OCI-LY7 (cell line): ENCODE measurements around the gene DPEP2NB. TPM values are rescaled to one million over a fixed set of nuclear protein-coding genes. Genes with fewer than 3 reads are reported as not detected.

ENCODE experiments used
- BruUV-seq: library from RNA; stranded (reverse); fragments of 400-500 nt; replicated peaks from 2 replicates; lab custom pipeline; 2021; lab: Mats Ljungman, UMichigan
- CTCF ChIA-PET: fragments of 300-600 bp; sonication (Branson Sonifier 250); formaldehyde crosslinking; loops from one replicate; lab custom pipeline; 2022; ENCODE audit warnings: antibody characterized with exemption; ENCODE audit not compliant: unreplicated experiment; lab: Charles Lee
- POLR2A ChIA-PET: fragments of 300-600 bp; sonication (Branson Sonifier 250); formaldehyde crosslinking; loops from one replicate; lab custom pipeline; 2022; ENCODE audit warnings: antibody characterized with exemption; lab: Charles Lee
- DNase-seq: peaks from one replicate; pipeline ENCODE4 v3.0.0-alpha.2; 2015; ENCODE audit warnings: low spot score
- H2AFZ ChIP-seq: fragments of 200-600 bp; sonication (generic), shearing (Covaris generic); 2 replicates; pipeline ENCODE4 v1.6.1; 2014; ENCODE audit warnings: mild to moderate bottlenecking, antibody characterized with exemption, low read length, moderate library complexity
- H3K27ac ChIP-seq: fragments of 200-600 bp; sonication (generic); 2 replicates; pipeline ENCODE4 v1.5.1; 2014; ENCODE audit warnings: mixed run types, low read depth, mild to moderate bottlenecking, moderate library complexity, low read length, inconsistent platforms; ENCODE audit not compliant: poor library complexity, severe bottlenecking
- H3K36me3 ChIP-seq: fragments of 200-600 bp; sonication (generic); 2 replicates; pipeline ENCODE4 v1.6.1; 2014; ENCODE audit warnings: mild to moderate bottlenecking, antibody characterized with exemption, low read length, moderate library complexity, mixed read lengths; ENCODE audit not compliant: insufficient read depth
- H3K4me1 ChIP-seq: fragments of 200-600 bp; sonication (generic); 2 replicates; pipeline ENCODE4 v1.5.1; 2014; ENCODE audit warnings: mild to moderate bottlenecking, low read length; ENCODE audit not compliant: insufficient read depth, poor library complexity, severe bottlenecking
- H3K4me2 ChIP-seq: fragments of 200-600 bp; sonication (generic); 2 replicates; pipeline ENCODE4 v1.6.1; 2014; ENCODE audit warnings: mild to moderate bottlenecking, low read length
- H3K4me3 ChIP-seq: fragments of 200-600 bp; sonication (generic); 2 replicates; pipeline ENCODE4 v1.5.1; 2014; ENCODE audit warnings: mild to moderate bottlenecking, low read depth, low read length; ENCODE audit not compliant: poor library complexity, severe bottlenecking
- H3K79me2 ChIP-seq: fragments of 200-600 bp; sonication (generic); 2 replicates; pipeline ENCODE4 v1.6.1; 2016; ENCODE audit warnings: low read depth, mild to moderate bottlenecking, low read length, moderate library complexity, mixed read lengths; ENCODE audit not compliant: insufficient read depth
- H3K9me2 ChIP-seq: fragments of 200-600 bp; sonication (generic); 2 replicates; pipeline ENCODE4 v1.6.1; 2016; ENCODE audit warnings: mild to moderate bottlenecking, low read length, mixed read lengths; ENCODE audit not compliant: insufficient read depth
- H3K9me3 ChIP-seq: fragments of 200-600 bp; sonication (generic); 2 replicates; pipeline ENCODE4 v1.6.1; 2014; ENCODE audit warnings: mild to moderate bottlenecking, mixed run types, low read length, mixed read lengths
- H4K20me1 ChIP-seq: fragments of 200-600 bp; sonication (generic); 2 replicates; pipeline ENCODE4 v1.6.1; 2014; ENCODE audit warnings: mild to moderate bottlenecking, antibody characterized with exemption, low read length, moderate library complexity, mixed read lengths; ENCODE audit not compliant: insufficient read depth
- EZH2phosphoT487 ChIP-seq: fragments of 200-600 bp; sonication (generic); IDR thresholded peaks from 2 replicates; pipeline ENCODE4 v1.6.1; 2018; ENCODE audit warnings: low read depth, borderline replicate concordance, mild to moderate bottlenecking, mixed run types, antibody characterized with exemption, low read length, moderate library complexity, mixed read lengths
- intact Hi-C: fragments of 100-400 bp; cut with micrococcal nuclease; formaldehyde crosslinking; loops from one replicate; pipeline ENCODE4 v1.10.0; 2022; ENCODE audit not compliant: unreplicated experiment
- total RNA-seq, 2 experiments: library from RNA; depleted of rRNA in 1 of 2; stranded (reverse); fragments of >200 nt in 1 of 2; shearing (Covaris generic) in 1 of 2; gene quantifications; 2 replicates each; pipeline ENCODE4 v1.2.3, GENCODE V29; 2014 to 2022
- TF ChIP-seq, protein P1 (sequence below): fragments of 200-600 bp; sonication (generic); conservative IDR thresholded peaks from 2 replicates; pipeline ENCODE4 v1.5.1; 2014; ENCODE audit warnings: mild to moderate bottlenecking, antibody characterized with exemption, low read length, moderate library complexity, mixed read lengths

DPEP2NB gene
- total RNA-seq, 2 experiments from 2014 or later, result not detected

DNA sequence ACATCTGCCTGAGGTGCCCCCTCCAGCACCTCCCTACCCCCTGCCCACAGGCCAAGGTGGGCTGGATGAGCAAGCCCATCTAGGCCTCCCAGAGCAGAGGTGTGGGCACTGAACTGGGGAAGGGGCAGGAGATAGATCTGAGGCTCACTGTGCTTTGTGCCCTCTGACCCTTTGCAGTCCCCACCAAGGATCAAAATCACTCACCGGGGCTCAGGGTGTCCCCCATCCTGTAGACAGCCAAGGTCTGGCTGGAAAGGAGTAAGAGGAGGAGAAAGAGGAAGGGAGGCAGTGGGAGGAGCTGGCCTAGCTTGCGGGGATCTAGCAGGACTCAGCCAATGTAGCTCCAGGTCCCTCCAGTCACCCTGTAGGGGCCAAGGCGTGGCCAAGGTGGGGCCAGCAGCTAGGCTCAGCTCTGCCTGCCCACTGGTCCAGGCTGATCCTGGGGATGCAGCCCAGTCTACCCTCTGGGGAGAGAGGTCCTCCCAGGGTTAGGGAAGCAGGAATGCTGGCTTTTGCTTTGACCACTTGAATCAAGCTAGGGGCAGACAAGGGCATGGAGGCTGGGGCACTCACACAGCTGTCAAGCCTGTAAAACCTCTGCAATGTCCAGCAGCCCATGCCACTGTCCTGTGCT lies 49.0 kb downstream of the DPEP2NB start:
- no peaks in the 10 kb centered on the region for H3K9me2 ChIP-seq
- TF ChIP-seq, protein P1, sequence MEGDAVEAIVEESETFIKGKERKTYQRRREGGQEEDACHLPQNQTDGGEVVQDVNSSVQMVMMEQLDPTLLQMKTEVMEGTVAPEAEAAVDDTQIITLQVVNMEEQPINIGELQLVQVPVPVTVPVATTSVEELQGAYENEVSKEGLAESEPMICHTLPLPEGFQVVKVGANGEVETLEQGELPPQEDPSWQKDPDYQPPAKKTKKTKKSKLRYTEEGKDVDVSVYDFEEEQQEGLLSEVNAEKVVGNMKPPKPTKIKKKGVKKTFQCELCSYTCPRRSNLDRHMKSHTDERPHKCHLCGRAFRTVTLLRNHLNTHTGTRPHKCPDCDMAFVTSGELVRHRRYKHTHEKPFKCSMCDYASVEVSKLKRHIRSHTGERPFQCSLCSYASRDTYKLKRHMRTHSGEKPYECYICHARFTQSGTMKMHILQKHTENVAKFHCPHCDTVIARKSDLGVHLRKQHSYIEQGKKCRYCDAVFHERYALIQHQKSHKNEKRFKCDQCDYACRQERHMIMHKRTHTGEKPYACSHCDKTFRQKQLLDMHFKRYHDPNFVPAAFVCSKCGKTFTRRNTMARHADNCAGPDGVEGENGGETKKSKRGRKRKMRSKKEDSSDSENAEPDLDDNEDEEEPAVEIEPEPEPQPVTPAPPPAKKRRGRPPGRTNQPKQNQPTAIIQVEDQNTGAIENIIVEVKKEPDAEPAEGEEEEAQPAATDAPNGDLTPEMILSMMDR, result no peak
- no peak for TF ChIP-seq EZH2phosphoT487
- H2AFZ ChIP-seq, result no peak overlapping the region; the same call in 1 of the 2 replicates
- no peaks in the 10 kb centered on the region for H3K9me3 ChIP-seq
- H3K79me2 ChIP-seq, result no peaks in the 10 kb centered on the region
- H3K4me3 ChIP-seq, result peak overlapping the region; percentile 86
- POLR2A ChIA-PET, result interaction anchor here (0.5 kb wide), 2 partner anchors 182 to 251 kb away, joined by 3 to 4 read pairs; no protein-coding TSS in a partner anchor
- H4K20me1 ChIP-seq, result no peaks in the 10 kb centered on the region
- CTCF ChIA-PET, result no interaction called here
- DNase-seq, result no peak
- peaks cover 34% of the 10 kb centered on the region for H3K4me1 ChIP-seq
- BruUV-seq, result no TSS peak
- peak overlapping the region; percentile 84 for H3K4me2 ChIP-seq
- no peak overlapping the region for H3K27ac ChIP-seq
- intact Hi-C loops, result no loop called here
- H3K36me3 ChIP-seq, result no peaks in the 10 kb centered on the region

DNA sequence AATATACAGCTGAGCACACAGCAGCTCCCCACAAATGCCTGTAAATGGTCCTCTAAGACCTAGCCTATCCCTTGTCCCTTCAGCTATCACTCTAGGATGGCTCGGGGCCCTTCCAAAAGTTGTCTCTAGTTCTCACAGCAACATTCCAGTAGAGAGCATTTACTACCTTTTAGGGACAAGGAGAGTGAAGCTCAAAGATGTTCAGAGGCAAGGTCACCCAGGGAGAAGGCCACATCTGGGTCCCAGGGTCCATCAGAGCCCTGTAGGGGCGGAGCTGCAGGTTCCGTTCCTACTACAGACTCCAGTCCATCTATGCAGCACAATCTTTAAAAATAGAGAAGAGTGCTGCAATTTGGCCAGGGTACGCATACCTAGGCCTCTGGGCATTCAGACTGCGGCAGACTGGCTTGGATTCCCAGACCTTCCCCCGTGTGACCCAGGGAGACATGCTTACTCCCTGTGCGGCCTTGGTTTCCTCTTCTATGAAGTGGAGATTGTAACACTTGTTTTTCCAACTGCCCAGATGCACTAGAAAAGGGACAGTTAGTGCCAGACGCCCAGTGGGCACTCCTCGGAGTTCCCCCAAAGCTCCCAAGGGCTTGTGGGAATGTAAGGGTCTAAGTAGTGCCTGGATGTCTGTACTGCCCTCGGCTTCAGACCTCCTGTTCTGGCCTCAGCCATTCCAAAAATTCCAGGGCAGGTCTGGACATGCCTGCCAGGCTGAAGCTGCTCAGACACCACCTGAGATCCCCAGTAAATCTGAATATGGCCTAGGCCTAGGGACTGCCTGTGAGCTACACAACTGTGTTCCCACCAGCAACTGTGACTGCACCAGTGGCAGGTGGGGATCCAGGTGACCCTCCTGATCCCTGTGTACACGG lies 49.8 kb downstream of the DPEP2NB start:
- H3K79me2 ChIP-seq, result no peaks in the 10 kb centered on the region

More for the DNA sequence above, 49.8 kb downstream of the DPEP2NB start:
- Histone ChIP-seq H2AFZ (no peak overlapping the region), H3K27ac (no peak overlapping the region), H3K36me3 (no peaks in the 10 kb centered on the region), H3K4me1 (peaks cover 34% of the 10 kb centered on the region), H3K4me2 (0 out of 2 replicates have a peak overlapping the region, but pooled peaks have one; percentile 8), H3K9me3 (no peaks in the 10 kb centered on the region), H3K4me3 (no peak overlapping the region), H3K9me2 (no peaks in the 10 kb centered on the region), H4K20me1 (no peaks in the 10 kb centered on the region)
- no peak for DNase-seq
- ChIA-PET POLR2A (interaction anchor here (0.5 to 1.1 kb wide), 5 partner anchors 20 to 252 kb away, joined by 3 to 6 read pairs (median 3); no protein-coding TSS in a partner anchor), CTCF (interaction anchor here (0.5 kb wide), 2 partner anchors 33 to 138 kb away, joined by 3 to 6 read pairs; no protein-coding TSS in a partner anchor)
- BruUV-seq, result no TSS peak
- intact Hi-C loops, result no loop called here
- TF ChIP-seq, protein P1, result no peak
- TF ChIP-seq EZH2phosphoT487, result no peak
